Inflammatory macrophage treated with lipopolysaccharide for 1 hour (primary cell): ENCODE measurements around the gene SMOC1.

Experiments used
- DNase-seq, 2 donors: peaks; one replicate each; pipeline ENCODE4 v3.0.0-alpha.2; 2020 to 2022

SMOC1 gene

DNA sequence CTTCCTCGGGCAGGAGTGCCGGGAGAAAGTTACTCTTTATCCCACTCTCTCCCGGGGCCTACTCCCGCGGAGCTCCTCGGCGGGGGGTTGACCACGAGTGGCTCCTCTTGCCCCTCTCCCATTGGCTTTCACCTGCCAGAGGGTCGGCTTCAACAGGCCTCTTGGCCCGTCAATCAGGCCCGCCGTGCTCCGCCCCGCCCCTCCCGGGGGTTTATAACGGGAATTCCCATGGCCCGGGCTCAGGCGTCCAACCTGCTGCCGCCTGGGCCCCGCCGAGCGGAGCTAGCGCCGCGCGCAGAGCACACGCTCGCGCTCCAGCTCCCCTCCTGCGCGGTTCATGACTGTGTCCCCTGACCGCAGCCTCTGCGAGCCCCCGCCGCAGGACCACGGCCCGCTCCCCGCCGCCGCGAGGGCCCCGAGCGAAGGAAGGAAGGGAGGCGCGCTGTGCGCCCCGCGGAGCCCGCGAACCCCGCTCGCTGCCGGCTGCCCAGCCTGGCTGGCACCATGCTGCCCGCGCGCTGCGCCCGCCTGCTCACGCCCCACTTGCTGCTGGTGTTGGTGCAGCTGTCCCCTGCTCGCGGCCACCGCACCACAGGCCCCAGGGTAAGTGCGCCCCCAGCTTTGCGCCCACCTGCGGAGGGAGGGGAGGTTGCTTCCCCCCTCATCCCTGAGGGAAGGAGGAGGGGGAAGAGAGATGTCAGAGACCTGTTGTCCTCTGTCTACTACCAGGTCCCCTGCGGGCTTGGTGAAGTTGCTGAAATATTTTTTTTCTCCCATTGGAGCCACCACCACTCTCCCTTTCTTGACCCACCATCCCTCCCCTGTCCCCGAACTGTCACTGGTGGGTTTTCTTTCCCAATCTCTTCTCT lies at the start of gene SMOC1:
Gene SMOC1, plus strand, starts transcription at position 242 of the 869 bp plus-strand sequence. Its CDS starts 263 bp downstream, at position 505.
- DNase-seq: no peak

- no peak for DNase-seq
Observed at GRCh38 chr14:69838881-69839416, 40.3 kb upstream of the SMOC1 start.

DNA sequence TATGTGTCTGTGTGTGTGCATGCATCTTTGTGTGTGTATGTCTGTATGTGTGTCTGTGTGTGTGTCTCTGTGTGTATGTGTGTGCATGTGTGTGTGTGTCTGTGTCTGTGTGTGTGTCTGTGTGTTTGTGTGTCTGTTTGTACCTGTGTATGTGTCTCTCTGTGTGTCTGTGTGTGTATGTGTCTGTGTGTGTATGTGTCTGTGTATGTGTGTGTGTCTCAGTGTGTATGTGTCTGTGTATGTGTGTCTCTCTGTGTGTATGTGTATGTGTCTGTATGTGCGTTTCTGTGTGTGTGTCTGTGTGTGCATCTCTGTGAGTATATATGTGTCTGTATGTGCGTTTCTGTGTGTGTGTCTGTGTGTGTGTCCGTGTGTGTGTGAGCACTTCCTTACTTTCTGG lies 39.6 kb upstream of the SMOC1 start:
- DNase-seq: no peak

DNA sequence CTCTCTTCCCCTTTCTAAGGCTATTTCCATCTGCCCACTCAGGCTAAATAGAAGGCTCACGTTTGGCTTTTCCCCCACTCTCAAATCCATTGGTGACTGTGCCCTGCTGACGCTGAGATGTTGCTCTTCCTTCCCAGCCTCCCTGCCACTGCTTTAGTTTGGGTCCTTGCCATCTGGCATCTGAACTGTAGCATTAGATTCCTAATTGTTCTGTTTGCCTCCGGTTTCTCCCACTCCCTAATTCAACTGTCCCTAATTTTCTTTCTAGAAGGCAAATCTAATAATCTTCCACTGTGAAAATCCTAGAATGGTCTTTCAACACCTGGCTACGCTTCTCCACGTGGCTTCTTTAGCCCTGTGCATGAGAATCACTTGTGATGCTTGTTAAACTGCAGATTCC lies 37.6 kb upstream of the SMOC1 start:
- DNase-seq: peak in 1 of 2 donors; percentile 24

DNA sequence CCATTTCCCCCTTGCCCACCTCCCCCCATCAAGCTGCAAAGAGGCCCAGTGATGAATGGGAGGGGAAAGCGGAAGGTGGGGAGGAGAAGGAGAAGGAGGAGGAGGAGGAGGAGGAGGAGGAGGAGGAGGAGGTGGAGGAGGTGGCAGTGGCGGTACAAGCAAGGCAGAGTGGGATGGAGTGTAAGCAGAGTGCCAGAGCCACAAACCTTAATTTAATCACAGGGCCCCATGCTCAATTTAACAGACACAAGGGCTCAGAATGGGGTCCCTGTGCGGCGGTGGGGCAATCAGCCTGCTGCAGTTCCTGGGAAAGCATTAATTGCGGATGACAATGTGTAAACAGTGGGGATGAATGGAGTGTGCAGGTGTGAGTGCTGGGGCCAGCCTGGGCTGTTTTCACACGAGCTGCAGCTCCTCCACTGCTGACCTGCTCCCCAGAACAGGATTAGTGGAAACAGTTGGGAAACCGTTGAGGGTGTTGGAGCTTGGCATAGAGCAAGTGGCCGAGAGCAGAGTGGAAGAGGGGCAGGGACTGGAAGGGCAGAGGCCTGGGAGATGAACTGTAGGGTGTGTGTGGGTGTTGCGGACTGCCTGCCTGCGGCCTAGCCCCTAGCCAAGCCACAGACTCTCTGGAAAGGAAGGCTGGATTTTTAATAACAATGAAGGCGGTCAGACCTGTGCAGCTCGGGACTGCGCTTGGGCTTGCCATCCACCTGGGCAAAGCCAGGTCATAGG lies 36.4 kb upstream of the SMOC1 start:
- DNase-seq: no peak

DNA sequence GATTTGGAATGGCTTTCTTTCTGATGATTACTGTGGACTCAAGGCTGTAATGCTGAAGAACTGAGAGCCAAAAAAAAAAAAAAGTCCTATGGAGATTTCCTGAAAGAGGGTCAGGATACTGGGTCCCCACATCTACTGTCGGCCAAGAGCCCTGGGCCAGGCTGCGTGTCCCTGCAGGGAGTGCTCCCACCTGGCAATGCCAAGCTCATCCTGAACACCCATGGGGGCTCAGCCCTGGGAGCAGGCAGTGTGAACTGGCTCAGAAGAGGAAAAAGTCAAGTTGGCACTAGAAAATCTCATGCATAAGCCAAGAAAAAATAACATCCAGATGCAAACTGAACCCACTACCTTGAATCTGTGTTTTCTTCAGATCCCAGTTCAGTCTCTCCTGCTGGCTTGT lies 35.0 kb upstream of the SMOC1 start:
- DNase-seq: no peak

DNA sequence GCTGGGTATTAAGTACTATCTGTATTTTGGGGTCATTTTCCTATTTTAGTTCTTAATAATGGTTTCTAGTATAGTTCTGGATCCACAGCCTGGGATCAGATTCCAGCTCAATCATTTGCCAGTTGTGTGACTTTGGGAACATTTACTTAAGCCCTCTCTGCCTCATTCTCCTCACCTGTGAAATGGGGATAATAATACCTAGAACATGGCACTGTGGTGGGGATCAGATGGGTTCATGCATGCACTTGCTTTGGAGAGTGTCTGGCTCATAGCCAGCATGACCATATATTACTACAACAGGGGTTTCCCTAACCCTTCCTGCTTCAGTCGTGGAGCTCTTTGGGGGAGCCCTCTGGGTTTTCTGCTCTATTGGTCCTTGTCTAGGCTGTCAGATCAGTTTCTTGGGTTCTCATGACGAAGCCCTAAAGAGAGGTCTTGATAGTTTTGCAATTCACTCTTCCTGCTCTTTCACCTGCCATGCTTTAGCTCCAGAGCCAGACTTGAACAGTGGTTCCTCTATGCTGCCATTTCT lies 34.1 kb upstream of the SMOC1 start:
- no peak for DNase-seq

DNA sequence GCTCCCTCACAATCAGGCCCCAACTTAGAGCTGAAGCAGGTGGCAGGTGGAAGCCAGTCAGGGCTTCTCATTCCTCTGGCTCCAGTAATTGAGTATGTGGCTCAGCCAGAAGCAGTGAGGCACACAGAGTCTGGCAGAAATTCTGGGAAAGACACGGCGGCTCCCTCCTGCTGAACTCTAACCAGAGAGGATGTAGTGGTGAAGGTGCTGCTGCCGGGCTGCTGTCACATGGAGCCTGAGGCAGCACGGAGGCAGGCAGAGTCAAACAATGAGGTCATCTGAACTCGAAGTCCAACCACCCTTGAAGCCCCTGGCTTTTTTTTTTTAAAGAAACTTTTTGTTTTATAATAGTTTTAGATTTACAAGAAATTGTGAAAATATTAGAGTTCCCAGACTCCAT lies 33.4 kb upstream of the SMOC1 start:
- DNase-seq: no peak

- DNase-seq: no peak
Observed at GRCh38 chr14:69848156-69848555, 31.1 kb upstream of the SMOC1 start.

DNA sequence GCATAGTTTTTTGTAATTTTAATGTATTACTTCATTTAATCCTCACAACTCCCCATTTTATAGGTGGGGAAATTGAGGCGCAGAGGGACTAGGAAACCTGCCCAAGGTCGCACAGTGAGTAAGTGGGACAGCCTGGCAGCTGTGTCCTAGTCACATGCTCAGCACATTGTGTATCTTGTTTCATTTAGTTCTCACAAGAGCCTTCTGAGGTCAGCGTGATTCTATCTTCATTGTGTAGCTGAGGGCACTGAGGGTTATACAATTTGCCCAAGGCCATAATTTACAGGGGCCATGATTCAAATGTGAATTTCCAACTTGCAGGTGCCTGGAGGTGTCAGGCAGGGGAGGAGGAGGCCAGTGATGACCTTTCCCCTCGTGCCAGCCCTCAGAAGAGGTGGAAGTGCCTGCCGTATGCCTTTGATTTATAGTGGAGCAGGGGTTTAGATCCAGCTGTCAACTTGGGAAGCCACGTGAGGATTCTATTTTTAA lies 30.3 kb upstream of the SMOC1 start:
- no peak for DNase-seq

- no peak for DNase-seq
Observed at GRCh38 chr14:69850086-69850735, 29.0 kb upstream of the SMOC1 start.

DNA sequence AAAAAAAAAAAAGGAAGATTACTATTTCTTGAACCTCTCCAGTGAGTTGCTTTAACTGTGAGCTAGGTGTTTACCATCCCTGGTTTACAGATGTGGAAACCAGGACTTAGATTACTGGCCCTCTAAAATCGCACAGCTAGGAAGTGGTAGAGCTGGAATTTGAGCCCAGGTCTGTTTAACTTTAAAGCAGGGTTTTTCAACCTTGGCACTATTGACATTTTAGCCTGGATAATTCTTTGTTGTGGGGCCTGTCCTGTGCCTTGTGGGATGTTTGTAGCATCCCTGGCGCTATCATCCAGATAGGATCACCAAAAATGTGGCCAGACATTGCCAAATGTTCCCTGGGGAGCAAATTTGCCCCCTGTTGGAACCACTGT lies 28.5 kb upstream of the SMOC1 start:
- DNase-seq: no peak

- DNase-seq: no peak
Observed at GRCh38 chr14:69852531-69853321, 26.5 kb upstream of the SMOC1 start.

DNA sequence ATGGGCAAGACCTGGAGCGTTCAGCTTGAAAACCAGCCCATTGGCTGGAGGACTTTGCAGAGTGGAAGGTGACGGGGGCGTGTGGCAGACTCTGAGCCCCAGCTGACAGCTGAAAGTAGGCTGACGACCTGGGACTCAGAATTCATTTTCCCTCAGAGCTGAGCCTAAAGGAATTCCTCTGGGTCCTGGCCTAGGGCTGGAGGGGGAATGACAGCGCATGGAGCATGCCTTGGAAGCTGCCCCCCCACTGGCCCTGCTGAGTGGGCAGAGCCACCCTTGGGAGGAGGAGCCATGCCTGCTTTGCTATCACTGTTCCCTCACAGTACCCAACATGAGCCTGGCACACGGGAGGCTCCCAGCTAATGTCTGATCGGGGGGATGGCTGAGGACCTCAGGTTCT lies 25.4 kb upstream of the SMOC1 start:
- no peak for DNase-seq

GRCh38 chr14:69854598-69854997 lies 24.6 kb upstream of the SMOC1 start:
- no peak for DNase-seq

GRCh38 chr14:69855180-69855832 lies 23.9 kb upstream of the SMOC1 start:
- no peak for DNase-seq

DNA sequence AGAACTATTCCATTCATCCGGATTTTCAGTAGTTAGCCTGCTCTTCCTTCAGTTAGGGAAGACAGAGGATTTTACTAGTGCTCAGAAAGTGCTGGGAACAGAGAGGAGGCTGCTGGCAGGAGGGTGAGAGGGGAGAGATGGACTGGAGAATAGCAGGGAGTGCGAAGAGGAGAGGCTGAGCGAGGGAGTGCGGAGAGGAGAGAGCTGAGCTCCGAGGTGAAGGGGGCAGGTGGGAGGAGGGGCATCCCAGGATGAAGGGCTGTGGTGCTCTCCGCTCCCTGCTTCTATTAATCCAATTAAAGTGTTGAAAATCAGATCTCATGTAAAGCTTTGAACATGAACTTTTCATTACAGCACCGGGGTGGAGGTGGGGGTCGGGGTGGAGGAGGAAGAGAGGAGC lies 20.4 kb upstream of the SMOC1 start:
- no peak for DNase-seq

DNA sequence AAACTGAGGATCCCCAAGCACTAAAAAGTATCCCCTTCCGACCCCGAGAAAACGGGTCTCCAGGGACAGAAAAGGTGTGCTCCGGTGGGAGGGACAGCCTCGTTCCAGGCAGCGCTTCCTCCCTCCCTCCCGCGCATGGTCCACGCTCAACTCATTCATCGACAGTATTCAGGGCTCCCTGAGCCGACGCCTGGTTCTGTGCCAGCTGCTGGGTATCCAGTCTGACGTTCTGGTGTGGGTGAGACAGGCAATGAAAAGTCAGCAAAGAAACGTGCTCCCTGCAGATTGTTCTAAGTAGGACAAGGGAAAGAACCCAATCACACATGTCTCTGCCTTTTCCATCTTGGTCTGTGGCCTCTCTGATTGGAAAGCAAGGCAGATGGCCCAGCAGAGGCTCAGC lies 19.6 kb upstream of the SMOC1 start:
- no peak for DNase-seq

DNA sequence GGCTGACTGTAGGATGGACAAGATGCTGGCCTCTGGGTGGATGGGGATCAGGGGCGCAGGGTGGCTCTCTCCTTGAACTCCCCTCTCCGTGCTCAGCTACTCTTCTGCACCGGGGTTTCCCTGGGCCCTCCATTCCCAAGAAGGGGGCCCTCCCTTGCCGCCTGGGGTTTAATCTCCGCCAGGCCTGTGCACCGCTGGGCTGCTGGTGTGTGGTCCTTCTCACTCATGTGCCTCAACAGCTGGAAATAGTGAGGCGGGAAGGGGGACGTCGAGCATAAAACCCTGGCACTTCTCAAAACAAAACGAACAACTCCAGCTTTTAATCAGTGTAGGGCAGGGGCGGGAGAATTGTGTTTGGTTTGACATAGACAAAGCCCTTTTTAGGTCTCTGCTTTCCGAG lies 19.0 kb upstream of the SMOC1 start:
- no peak for DNase-seq

- no peak for DNase-seq
Observed at GRCh38 chr14:69861025-69861569, 18.1 kb upstream of the SMOC1 start.

- no peak for DNase-seq
Observed at GRCh38 chr14:69863083-69863482, 16.1 kb upstream of the SMOC1 start.
